GM19035 (cell line): Measurements from ENCODE around the gene RNFT2.

Experiments used
- ATAC-seq: cut with Tn5 transposase; IDR thresholded peaks from one replicate; pipeline ENCODE4 v1.9.1; 2021; ENCODE audit not compliant: unreplicated experiment

Gene RNFT2, protein sequence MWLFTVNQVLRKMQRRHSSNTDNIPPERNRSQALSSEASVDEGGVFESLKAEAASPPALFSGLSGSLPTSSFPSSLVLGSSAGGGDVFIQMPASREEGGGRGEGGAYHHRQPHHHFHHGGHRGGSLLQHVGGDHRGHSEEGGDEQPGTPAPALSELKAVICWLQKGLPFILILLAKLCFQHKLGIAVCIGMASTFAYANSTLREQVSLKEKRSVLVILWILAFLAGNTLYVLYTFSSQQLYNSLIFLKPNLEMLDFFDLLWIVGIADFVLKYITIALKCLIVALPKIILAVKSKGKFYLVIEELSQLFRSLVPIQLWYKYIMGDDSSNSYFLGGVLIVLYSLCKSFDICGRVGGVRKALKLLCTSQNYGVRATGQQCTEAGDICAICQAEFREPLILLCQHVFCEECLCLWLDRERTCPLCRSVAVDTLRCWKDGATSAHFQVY

DNA sequence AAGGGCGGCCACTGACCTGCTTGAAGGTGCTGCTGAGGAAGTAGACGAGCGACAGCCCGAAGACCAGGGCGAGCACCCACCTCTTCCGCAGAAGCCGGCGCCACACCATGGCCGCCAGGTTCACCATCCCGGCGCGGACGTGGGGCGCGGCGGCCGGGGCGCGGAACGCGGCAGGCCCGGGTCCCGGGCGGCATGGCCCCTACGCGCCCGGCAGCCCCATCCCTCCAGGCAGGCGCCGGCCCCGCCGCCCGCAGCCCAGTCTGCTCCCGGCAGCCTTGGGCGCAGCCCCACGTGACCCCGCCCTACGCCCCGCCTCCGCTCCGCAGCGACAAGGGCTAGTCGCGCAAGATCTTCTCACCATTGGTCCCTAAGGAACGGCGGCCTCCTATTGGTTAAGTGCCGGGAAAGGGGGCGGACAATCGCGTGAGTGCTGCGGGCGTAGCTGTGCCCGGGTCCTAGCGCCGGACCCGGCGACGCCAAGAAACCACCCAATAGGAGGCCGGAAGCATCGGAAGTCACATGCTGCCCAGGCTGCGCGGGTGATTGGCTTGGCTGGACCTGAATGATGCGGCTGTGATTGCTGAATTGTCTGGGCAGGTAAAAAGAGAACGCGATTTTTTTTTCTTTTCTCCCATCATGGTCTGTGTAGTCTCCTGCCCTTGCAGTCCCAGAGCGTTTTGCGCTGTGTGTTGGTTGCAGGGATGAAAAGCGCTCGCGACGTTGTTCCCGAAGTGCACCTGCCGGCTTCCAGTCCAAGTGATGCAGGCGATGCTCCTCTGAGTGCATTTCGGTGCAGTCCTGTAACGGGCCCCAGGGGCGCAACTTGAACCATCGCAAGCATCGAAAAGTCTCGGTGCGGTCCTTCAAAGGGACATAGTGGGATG lies at the start of gene RNFT2, which contains the start of gene SPRING1:
RNFT2 (plus strand) TSS at position 542 of the 884 bp plus-strand sequence. CDS start 2,183 bp downstream, outside the sequence.
SPRING1 (minus strand) TSS at position 296 of the 884 bp plus-strand sequence; CDS start at position 127, 169 bp downstream.
- ATAC-seq = peak; percentile 97

DNA sequence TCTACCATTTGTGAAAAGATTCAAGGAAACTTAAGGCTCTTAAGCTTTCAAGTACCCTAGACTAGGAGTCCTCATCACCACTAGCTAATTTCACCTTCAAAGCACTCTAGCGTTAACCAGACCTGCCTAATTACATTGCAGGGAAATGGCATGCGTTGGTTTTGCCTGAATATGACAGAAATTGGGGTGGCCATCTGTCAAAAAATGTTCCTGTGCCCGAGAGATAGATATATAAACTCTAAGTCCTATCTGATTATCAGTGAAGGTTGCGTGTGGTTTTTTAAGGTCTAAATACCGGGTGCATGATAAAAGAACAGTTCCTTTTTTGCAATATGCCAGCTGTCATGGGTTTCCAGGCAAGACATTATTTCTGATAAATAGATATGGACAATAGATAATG lies 48.6 kb upstream of the RNFT2 start:
- ATAC-seq = no peak

DNA sequence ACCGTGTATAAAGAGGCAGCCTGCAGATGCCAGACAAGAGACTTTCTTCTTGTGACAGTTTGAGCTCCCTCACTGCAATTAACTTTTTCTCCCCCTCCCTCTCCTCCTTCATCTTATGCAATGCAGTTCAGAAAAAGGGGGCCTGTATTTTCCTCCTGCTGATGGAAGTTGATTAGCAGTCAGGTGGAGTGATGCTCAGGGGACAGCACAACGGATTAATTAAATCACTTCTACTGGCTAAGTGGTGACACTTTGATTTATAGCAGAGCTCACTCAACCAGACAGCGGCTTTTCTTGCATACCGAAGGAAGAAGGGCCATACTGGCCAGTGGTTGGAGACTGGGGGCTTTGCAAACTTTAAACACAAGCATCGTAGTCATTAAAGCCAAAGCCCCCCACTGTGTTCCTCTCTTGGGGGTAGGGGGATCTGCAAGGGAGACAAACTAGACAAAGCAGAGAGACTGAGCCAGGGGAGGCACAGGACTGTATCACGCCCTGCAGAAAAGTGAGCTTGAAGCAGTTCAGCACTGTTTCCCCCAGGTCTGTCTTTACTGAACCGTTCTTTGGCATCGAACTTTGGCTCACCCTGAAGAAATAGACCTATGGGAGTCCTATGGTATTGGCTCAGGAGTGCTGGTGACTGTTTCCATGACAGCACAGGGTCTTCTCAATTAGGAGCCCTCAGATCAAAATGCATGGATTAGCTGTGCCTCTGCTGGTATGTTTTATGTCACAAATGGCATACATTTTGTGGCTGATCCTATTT lies 48.0 kb upstream of the RNFT2 start:
- ATAC-seq = no peak

- ATAC-seq = no peak
Measured at GRCh38 chr12:116691205-116691604, 46.9 kb upstream of the RNFT2 start.

DNA sequence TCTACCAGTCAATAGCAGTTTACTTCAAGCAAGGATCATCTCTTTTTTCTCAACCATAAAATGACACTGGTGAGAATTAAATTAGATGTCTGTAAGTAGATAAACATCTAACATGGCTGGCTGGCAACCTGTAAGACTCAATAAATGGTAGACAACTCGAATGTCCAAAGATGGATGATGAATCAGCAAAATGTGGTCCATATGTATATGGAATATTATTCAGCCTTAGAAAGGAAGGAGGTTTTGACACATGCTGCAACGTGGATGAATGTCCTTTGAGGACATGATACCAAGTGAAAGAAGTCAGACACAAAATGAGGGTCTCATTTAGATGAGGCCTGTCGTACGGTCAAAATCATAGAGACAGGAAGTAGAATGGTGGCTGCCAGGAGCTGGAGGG lies 46.5 kb upstream of the RNFT2 start:
- no peak for ATAC-seq

DNA sequence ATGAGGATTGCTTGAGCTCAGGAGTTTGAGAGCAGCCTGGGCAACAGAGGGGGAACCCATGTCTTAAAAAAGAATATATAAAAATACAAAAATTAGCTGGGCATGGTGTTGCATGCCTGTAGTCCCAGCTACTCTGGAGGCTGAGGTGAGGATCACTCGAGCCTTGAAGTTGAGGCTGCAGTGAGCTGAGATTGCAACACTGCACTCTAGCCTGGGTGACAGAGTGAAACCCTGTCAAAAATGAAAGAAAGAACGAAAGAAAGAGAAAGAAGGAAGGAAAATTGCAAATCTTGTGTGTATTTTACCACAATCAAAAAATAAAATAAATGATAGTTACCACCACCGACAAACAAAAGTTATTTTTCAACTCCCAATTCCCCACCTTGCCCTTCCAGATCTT lies 45.5 kb upstream of the RNFT2 start:
- ATAC-seq = no peak

DNA sequence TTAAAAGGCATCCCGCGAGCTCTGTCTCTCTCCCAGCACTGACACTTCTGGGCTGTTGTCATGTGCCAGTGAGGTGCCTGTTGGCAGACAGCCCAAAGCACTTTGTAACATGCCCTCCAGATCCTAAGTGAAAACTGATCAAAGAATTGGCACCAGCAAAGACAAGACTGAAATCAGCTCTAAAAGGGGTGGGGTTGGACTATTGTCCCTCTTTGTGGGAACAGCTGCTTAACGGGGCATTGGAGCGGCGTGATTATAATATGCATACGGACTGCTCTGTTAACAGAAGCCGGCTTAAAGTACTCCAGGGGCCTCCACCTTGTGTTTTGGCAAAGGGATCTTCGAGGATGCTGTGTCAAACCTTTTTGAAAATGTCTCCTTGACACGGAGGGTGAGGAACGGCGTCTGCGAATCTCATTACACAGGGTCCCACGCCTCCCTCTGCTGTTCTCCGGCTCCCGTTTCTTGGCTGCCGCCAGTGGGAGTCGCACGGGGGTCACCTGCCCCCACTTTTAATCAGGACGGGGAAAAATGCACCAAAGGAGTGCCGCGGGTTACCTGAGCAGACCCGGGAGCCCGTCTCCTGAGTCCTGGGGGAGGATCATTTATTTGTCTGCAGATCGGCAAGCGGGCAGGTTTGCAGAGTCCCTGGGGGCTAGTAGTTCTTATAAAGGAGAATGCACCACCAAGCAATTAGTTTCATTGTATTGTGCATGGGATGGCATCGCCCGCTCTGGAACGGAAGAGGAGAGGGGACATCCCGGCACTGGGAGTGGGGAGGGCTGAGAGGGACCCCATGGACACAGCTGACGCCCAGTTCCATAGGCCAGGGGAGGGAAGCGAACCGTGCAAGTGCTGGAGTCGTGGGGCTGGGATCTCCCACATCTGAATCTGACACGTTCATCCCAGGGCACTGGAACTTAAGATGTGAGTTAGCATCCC lies 44.6 kb upstream of the RNFT2 start:
- ATAC-seq = no peak

DNA sequence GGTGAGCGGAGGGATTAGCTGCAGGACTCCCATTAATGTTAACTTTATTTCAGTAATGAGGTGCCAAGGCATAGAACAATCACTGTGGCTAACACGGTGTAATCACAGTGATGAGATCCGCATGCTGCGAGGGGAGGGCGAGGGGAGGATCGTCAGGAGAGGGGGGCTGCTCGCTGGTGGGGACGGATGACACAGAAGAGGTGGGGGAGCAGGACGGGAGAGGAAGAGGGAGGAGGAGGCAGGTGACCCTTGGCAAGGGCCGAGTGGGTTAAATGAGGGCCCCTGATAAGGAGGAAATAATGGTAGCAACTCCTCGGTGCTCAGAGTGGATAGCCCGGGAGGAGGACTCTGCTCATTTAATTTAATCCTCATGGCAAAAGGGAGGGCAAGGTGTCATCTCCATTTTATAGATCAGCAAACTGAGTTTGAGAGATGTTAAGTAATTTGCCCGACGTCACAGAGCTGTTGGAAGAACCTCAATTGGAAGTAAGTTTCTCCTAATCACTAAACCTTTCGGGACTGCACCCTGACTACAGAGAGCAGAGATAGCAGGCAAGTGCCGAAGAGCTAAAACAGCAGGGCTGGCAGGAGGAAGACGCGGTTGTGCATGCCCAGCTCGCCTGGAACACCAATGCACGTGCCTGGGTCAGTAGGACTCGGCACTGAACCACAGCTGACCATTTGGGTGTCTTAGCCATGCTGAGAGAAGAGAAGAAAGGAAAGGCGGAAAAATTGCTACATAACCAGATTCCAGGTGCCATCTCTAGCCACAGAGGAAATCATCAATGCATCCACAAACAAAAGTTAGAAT lies 43.3 kb upstream of the RNFT2 start:
- no peak for ATAC-seq

GRCh38 chr12:116695464-116695725 lies 42.7 kb upstream of the RNFT2 start:
- no peak for ATAC-seq

DNA sequence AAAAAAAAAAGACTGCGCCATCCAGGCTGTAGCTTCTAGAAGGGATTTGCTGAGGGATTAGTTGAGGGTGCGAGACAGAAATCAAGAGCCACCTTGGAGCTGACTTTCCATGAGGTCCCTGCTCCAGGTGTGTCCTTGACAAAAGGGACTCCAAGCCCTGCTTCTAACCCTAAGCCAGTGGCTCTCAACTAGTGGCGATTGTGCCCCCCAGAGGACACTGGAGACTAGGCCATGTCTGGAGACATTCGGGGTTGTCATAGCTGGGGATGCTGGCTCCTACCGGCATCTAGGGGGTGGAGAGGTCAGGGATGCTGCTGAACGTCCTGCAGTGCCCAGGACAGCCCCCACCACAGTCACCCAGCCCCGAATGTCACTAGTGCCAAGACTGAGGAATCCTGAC lies 40.8 kb upstream of the RNFT2 start:
- no peak for ATAC-seq

GRCh38 chr12:116697716-116698115 lies 40.4 kb upstream of the RNFT2 start:
- ATAC-seq = no peak

GRCh38 chr12:116698116-116698515 lies 40.0 kb upstream of the RNFT2 start:
- ATAC-seq = no peak

DNA sequence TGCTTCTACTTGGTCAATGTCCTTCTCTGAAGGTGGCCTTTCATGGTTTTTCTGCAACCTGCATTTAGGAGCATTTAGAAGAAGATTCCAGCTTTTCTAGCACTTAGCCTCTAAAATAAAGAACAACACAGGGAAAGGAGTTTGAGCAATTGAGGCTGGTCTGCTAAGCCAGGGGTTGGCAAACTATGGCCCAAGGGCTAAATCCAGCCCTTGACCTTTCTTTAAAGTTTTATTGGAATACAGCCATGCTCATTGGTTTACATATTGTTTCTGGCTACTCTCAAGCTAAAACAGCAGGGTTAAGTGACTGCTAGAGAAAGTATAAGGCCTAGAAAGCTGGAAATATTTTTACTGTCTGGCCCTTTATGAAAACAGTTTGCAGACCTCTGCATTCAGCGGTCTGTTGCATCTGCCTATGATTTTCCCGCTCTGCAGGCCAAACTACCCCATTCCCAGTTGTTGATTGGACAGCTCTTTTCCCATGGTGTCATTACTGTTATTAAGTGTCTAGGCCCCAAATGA lies 39.5 kb upstream of the RNFT2 start:
- no peak for ATAC-seq

DNA sequence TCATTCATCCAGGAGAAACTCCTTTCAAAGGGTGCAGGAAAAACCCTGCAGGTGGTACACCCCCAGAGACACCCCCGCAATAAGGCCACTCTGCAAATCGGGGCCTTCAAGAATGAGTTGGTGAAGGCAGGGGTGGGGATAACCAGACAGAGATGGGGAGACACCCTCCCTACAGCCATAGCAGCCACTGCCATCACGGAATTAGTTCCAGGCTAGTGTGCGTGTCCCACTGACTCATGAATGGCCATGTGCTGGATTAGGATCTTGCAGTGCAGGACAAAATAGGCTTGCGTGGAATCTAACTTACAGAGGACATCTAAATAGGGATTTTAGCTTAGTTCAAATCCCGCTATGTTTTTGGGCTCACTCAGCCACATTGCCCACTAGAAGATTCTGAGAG lies 38.0 kb upstream of the RNFT2 start:
- no peak for ATAC-seq

GRCh38 chr12:116701432-116701831 lies 36.7 kb upstream of the RNFT2 start:
- no peak for ATAC-seq

DNA sequence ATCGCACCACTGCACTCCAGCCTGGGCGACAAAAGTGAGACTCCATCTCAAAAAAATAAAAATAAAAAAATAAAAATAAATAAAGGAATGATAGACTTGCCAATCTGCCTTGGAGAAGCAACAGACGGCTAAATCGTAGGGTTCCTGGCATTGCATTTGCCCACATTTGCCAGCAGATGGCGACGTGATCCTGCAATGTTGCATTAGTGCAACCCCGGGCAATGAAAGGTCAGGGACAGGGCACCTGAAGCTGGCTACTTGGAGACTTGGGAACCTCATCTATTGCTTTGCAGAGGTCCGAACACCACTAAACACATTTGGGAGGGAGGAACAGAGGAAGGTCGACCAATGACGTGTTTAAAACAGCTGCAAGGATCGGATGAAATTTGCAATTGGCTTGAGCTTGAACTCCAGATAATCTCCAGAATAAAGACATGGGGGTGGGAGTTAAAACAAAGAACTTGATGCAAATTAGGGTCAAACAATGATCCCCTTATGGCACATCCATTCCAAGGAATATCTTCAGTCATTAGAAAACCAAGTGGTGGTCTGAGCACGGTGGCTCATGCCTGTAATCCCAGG lies 34.8 kb upstream of the RNFT2 start:
- ATAC-seq = no peak

DNA sequence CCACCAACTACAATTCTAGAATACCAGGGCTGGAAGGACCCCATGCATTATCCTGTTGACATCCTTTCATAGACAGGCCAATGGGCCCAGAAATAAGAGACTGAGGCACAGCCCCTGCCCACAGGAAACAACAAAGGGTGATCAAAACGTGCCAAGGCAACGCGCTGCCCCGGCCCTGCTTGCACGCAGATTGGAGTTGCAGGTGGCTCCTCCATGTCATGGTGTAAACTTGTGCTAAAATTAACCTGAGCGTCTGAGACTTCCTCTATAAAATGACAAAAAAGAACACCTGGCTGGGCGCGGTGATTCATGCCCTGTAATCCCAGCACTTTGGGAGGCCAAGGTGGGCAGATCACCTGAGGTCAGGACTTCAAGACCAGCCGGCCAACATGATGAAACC lies 30.4 kb upstream of the RNFT2 start:
- ATAC-seq = no peak

DNA sequence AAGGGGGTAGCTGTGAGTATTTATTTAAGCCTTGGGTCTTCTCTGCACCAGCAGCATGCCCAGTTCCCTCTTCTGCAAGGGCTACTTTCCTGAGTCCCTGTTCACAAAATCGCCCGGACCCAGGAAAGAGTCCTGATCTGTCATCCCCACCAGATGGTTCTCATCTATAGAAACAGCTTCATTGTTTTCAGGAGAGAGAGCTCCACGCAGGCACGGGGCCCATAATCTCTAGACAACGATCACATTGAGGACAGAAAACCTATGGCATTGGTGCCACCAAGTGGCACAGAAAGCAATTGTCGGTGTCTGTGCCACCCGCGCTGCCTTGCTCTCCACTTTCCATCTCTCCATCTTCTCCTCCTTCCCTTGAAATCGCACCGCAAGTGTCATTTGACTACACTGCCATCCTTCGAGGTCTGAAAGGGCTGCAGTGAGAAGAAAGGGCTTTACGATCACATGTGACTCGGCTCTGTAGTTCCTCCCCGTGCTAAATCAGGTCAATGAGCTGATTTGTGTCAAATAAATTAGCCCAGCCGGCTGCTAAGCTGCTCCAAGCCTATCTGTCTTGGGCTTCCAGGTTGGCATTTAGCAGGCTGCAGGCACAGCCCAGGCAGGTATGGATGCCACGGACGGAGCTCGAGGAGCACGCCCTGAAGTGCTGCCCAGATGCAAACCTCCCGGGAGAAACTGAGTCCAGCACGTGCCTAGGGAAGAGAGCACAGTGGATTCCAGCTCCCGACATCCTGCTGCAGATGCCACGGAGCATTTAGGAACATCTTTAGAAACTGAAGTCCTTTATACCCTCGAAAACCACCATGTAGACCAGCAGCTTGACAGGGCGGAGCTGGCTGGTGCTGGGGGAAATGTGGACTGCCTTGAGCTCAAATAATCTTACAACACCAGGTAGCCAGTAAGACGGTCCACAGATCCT lies 29.0 kb upstream of the RNFT2 start:
- ATAC-seq = no peak
